ENCODE data around the gene KRTAP12-4.
"Not testable (repeated sequence)": the region's sequence is repeated elsewhere in the genome, so short reads cannot be mapped to it uniquely, and the experiment has no call there.

Gene KRTAP12-4

GRCh38 chr21:44686843-44687561 is 32.5 kb upstream of the KRTAP12-4 start:
- DNase-seq: no peak

GRCh38 chr21:44686000-44686781 is 31.7 kb upstream of the KRTAP12-4 start:
- no peak for DNase-seq

GRCh38 chr21:44685050-44685449 is 30.6 kb upstream of the KRTAP12-4 start:
- not testable (repeated sequence) for DNase-seq

- DNase-seq: no peak
Measured at GRCh38 chr21:44684483-44684882, 30.0 kb upstream of the KRTAP12-4 start.

GRCh38 chr21:44684077-44684476 is 29.6 kb upstream of the KRTAP12-4 start:
- no peak for DNase-seq

GRCh38 chr21:44682580-44683151 is 28.2 kb upstream of the KRTAP12-4 start:
- DNase-seq: no peak

GRCh38 chr21:44681861-44682579 is 27.6 kb upstream of the KRTAP12-4 start, which contains the start of gene KRTAP12-1:
Gene KRTAP12-1 (minus strand): TSS chr21:44682163. CDS start chr21:44682123, 40 bp downstream.
- no peak for DNase-seq

GRCh38 chr21:44681152-44681551 is 26.7 kb upstream of the KRTAP12-4 start:
- no peak for DNase-seq

- DNase-seq: no peak
Measured at GRCh38 chr21:44677881-44678280, 23.4 kb upstream of the KRTAP12-4 start.

GRCh38 chr21:44671911-44672310 is 17.5 kb upstream of the KRTAP12-4 start:
- DNase-seq: no peak

- no peak for DNase-seq
Measured at GRCh38 chr21:44670642-44671432, 16.4 kb upstream of the KRTAP12-4 start.

GRCh38 chr21:44667612-44668011 is 13.2 kb upstream of the KRTAP12-4 start:
- no peak for DNase-seq

- no peak for DNase-seq
Measured at GRCh38 chr21:44666401-44667320, 12.2 kb upstream of the KRTAP12-4 start, which contains the start of gene KRTAP12-2. Gene KRTAP12-2 (minus strand): TSS chr21:44666927. CDS start chr21:44666886, 41 bp downstream.

- DNase-seq: no peak
Measured at GRCh38 chr21:44664691-44665090, 10.2 kb upstream of the KRTAP12-4 start.

GRCh38 chr21:44661567-44661966 is 7.1 kb upstream of the KRTAP12-4 start:
- not testable (repeated sequence) for DNase-seq

GRCh38 chr21:44658913-44659595 is 4.6 kb upstream of the KRTAP12-4 start:
- DNase-seq: no peak

- no peak for DNase-seq
Measured at GRCh38 chr21:44658541-44658910, 4.1 kb upstream of the KRTAP12-4 start.

- no peak for DNase-seq
Measured at GRCh38 chr21:44657635-44658540, 3.4 kb upstream of the KRTAP12-4 start, which contains the start of gene KRTAP12-3. Gene KRTAP12-3 (plus strand): TSS chr21:44657932. CDS start chr21:44657980, 48 bp downstream.

GRCh38 chr21:44656868-44657267 is 2.4 kb upstream of the KRTAP12-4 start:
- DNase-seq: no peak
